T-cell (primary cell): ENCODE results near the gene FANCE. TPM values are rescaled to one million over a fixed set of nuclear protein-coding genes. Genes with fewer than 3 reads are reported as not detected.
A peak's percentile ranks its signal among the peaks of the same experiment; 100 is the strongest.

Experiments used
- ATAC-seq, 4 experiments: fragments of 200-7000 bp in 3 of 4; fragments of 150-1000 bp in 1 of 4; cut with Tn5 transposase; replicated peaks in 1 of 4; 1 replicate in 3 of 4; 2 replicates in 1 of 4; pipeline ENCODE4 v1.10.0; 2021; ENCODE audit warnings: moderate library complexity in 3 of 4, mild to moderate bottlenecking in 2 of 4, moderate number of reproducible peaks in 1 of 4
- CTCF ChIA-PET, 2 donors: fragments of 300-600 bp; sonication (Branson Sonifier 250); formaldehyde crosslinking; loops; one replicate each; lab custom pipeline; 2022; ENCODE audit warnings: antibody characterized with exemption in 2 of 2; lab: Charles Lee
- POLR2A ChIA-PET, 2 donors: fragments of 300-600 bp; sonication (Branson Sonifier 250); formaldehyde crosslinking; loops; one replicate each; lab custom pipeline; 2022; ENCODE audit warnings: antibody characterized with exemption in 2 of 2; lab: Charles Lee
- DNase-seq, 35 experiments: peaks; one replicate each; pipeline versions ENCODE4 v3.0.0 to v3.0.0-alpha.2; 2013 to 2023
- H3K27ac ChIP-seq: one replicate; pipeline ENCODE4 v1.5.1; 2013; ENCODE audit warnings: low read length
- H3K27me3 ChIP-seq, 2 experiments: replicated peaks in 1 of 2; 1 replicate in 1 of 2; 2 replicates in 1 of 2; pipeline versions ENCODE4 v1.6.1 to v1.7.0; 2013; ENCODE audit warnings: low read length in 1 of 2, mixed read lengths in 1 of 2; ENCODE audit not compliant: control insufficient read depth in 2 of 2, insufficient read depth in 2 of 2; ENCODE audit errors: extremely low read depth in 1 of 2
- H3K36me3 ChIP-seq, 2 donors: 1 replicate in 1 of 2; 2 replicates in 1 of 2; pipeline versions ENCODE4 v1.6.1 to v1.7.0; 2013; ENCODE audit warnings: low read length in 1 of 2; ENCODE audit not compliant: control insufficient read depth in 2 of 2, insufficient read depth in 1 of 2; ENCODE audit errors: extremely low read depth in 1 of 2
- H3K4me1 ChIP-seq, 2 experiments: 1 replicate in 1 of 2; 2 replicates in 1 of 2; pipeline versions ENCODE4 v1.6.1 to v1.7.0; 2013; ENCODE audit warnings: low read length in 2 of 2, mixed read lengths in 1 of 2; ENCODE audit not compliant: insufficient read depth in 2 of 2, control insufficient read depth in 1 of 2; ENCODE audit errors: extremely low read depth in 1 of 2
- H3K4me3 ChIP-seq, 2 donors: 1 replicate in 1 of 2; 2 replicates in 1 of 2; pipeline versions ENCODE4 v1.5.1 to v1.7.0; 2013; ENCODE audit warnings: mild to moderate bottlenecking in 2 of 2, low read length in 1 of 2, moderate library complexity in 1 of 2; ENCODE audit not compliant: control insufficient read depth in 1 of 2; ENCODE audit errors: extremely low read depth in 1 of 2
- H3K9me3 ChIP-seq: 2 replicates; pipeline ENCODE4 v1.7.0; 2013
- H3K27ac Mint-ChIP-seq, 2 donors: one replicate each; pipeline ENCODE4 v1.8.0; 2020 to 2021; ENCODE audit warnings: mild to moderate bottlenecking in 2 of 2, mixed read lengths in 2 of 2
- H3K27me3 Mint-ChIP-seq, 2 donors: one replicate each; pipeline ENCODE4 v1.8.0; 2021 to 2022; ENCODE audit warnings: mixed read lengths in 2 of 2
- H3K36me3 Mint-ChIP-seq: one replicate; pipeline ENCODE4 v1.8.0; 2021; ENCODE audit warnings: mixed read lengths
- H3K4me1 Mint-ChIP-seq, 3 donors: one replicate each; pipeline ENCODE4 v1.8.0; 2020 to 2022; ENCODE audit warnings: mixed read lengths in 3 of 3, mild to moderate bottlenecking in 1 of 3
- H3K4me3 Mint-ChIP-seq, 3 donors: one replicate each; pipeline ENCODE4 v1.8.0; 2020 to 2022; ENCODE audit warnings: mild to moderate bottlenecking in 3 of 3, mixed read lengths in 3 of 3, moderate library complexity in 3 of 3
- H3K9me3 Mint-ChIP-seq, 3 donors: one replicate each; pipeline ENCODE4 v1.8.0; 2020 to 2022; ENCODE audit warnings: mixed read lengths in 3 of 3
- WGBS: methylation state at CpG from one replicate; pipeline ENCODE4 v1.1.5; 2013; ENCODE audit warnings: missing lambda C conversion rate; ENCODE audit not compliant: insufficient coverage; 5-methylcytosine and 5-hydroxymethylcytosine counted together
- total RNA-seq, 35 experiments: library from RNA in 6 of 35; stranded (reverse) in 6 of 35; fragments of 120-200 nt in 1 of 35; gene quantifications; one replicate each; pipeline versions ENCODE4 v1.2.1 to v1.2.4 and lab custom pipeline; 2013 to 2026

FANCE gene
- total RNA-seq, 5 donors from 2014 or later (not counting 1 experiment from before 2014, with no cell fraction given): 5.6 to 12.8 (median 11.7) TPM

DNA sequence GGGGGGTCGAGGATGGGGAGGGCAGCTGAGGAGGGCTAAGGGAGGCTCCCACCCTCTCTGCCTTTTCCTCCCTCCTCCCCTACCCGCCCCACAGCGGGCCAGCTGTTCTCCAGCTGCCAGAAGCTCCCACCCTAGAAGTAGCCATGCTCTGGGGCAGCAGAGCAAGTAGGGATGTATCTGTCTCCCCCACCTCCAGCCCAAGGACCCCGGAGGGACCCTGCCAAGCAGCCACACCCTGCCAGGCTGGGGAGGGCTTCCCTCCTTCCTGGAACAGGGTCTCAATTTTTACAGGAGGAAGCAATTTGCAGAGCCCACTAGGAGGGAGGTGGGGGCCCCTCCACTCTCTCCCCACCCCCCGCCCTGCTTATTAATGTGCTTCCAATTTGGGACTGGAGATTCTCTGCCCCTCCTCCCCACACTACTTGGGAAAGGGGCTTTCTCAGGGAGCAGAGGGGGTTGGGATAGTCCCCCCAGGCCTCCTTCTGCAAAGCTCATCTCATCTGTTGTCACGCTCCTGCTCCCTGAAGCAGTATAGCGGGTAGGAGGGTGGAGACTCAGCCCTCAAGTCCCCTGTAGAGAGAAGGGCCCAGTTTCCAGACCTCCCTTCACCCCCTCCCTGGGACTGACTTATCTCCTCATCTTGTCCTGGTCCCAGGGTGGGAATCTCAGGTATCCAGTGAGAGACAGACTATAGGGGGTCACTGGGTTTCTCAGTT lies 40.3 kb downstream of the FANCE start:
- H3K36me3 ChIP-seq: no peaks in the 10 kb centered on the region
- no peaks in the 10 kb centered on the region for H3K9me3 ChIP-seq
- WGBS: no CpG with 5 or more reads among the region's 7 CpGs
- H3K9me3 Mint-ChIP-seq: no peaks in the 10 kb centered on the region
- peak overlapping the region in 1 of 2 donors; percentile 53 for H3K27ac Mint-ChIP-seq
- ATAC-seq (no peak), DNase-seq (no peak)
- H3K36me3 Mint-ChIP-seq: no peaks in the 10 kb centered on the region
- CTCF ChIA-PET: no interaction called here
- POLR2A ChIA-PET: no interaction called here
- no peaks in the 10 kb centered on the region for H3K27me3 ChIP-seq
- H3K4me3 ChIP-seq: no peak overlapping the region
- peaks cover 0 to 18% of the 10 kb centered on the region in 2 experiments for H3K4me1 ChIP-seq
- H3K27ac ChIP-seq: no peak overlapping the region
- no peak overlapping the region for H3K4me3 Mint-ChIP-seq
- no peaks in the 10 kb centered on the region for H3K27me3 Mint-ChIP-seq
- H3K4me1 Mint-ChIP-seq: peaks cover 13 to 21% (median 16%) of the 10 kb centered on the region in 3 donors

DNA sequence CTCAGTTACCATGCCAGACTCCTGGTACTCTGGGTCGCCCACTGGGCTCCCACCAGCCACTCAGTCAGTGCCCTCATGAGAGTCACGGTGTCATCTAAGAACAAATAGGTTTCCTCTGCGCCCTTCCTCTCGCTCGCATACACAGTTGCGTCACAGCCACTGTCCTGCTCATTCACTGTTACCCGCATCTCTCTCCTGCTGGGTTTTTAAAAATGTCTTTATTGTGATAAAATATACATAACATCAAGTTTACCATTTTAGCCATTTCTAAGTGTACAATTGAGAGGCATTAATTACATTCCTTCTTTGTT lies 40.8 kb downstream of the FANCE start:
- Histone ChIP-seq H3K36me3 (no peaks in the 10 kb centered on the region), H3K27me3 (peaks cover 0 to 4% of the 10 kb centered on the region in 2 experiments), H3K4me3 (no peak overlapping the region), H3K9me3 (no peaks in the 10 kb centered on the region), H3K27ac (no peak overlapping the region), H3K4me1 (peaks cover 0 to 22% of the 10 kb centered on the region in 2 experiments)
- Mint-ChIP-seq H3K4me3 (no peak overlapping the region), H3K27ac (peak overlapping the region in 1 of 2 donors; percentile 53), H3K9me3 (no peaks in the 10 kb centered on the region), H3K27me3 (no peaks in the 10 kb centered on the region), H3K4me1 (peaks cover 14 to 21% (median 15%) of the 10 kb centered on the region in 3 donors), H3K36me3 (no peaks in the 10 kb centered on the region)
- DNase-seq (no peak), ATAC-seq (no peak)
- ChIA-PET POLR2A (no interaction called here), CTCF (no interaction called here)
- WGBS: 100% methylated on average over 3 of the region's 7 CpGs

DNA sequence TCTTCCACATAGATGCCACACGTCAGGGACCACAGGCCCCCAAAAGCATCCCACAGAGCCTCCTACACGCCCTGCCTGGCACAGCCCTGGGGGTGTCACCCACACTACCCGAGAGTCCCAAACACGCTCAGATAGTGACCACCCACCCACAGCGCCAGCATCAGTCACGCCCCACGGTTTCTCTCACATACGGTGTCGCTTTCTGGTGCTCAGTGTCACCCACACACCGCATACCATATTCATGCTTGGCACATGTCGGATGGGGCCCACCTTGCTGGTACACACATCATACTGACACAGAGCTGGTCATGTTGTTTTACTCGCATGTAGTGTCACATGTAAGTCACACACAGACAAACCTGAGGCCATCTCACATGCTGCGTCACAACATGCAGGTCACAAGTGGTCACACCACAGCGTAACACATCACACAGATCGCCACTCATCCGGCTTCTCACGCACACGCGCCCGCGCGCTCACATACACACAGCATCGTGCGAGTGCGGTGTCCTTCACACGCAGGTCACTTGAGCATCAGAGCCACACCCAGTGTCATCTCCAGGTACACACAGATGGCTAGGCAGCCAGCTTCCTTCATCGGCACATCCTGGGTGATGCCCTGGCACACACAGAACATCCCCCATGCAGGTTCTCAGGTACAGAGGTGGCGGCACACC lies 41.3 kb downstream of the FANCE start:
- Mint-ChIP-seq H3K9me3 (no peaks in the 10 kb centered on the region), H3K27ac (peak overlapping the region in 1 of 2 donors; percentile 4), H3K27me3 (peaks cover 0 to 2% of the 10 kb centered on the region in 2 donors), H3K4me3 (no peak overlapping the region), H3K36me3 (no peaks in the 10 kb centered on the region), H3K4me1 (peaks cover 18 to 23% (median 19%) of the 10 kb centered on the region in 3 donors)
- H3K9me3 ChIP-seq: no peaks in the 10 kb centered on the region
- 73% methylated on average over 24 of the region's 28 CpGs for WGBS
- DNase-seq (no peak), ATAC-seq (no peak)
- H3K27me3 ChIP-seq: peaks cover 0 to 9% of the 10 kb centered on the region in 2 experiments
- H3K4me3 ChIP-seq: no peak overlapping the region
- no peak overlapping the region for H3K27ac ChIP-seq
- ChIA-PET CTCF (no interaction called here), POLR2A (no interaction called here)
- no peaks in the 10 kb centered on the region for H3K36me3 ChIP-seq
- peaks cover 0 to 23% of the 10 kb centered on the region in 2 experiments for H3K4me1 ChIP-seq

DNA sequence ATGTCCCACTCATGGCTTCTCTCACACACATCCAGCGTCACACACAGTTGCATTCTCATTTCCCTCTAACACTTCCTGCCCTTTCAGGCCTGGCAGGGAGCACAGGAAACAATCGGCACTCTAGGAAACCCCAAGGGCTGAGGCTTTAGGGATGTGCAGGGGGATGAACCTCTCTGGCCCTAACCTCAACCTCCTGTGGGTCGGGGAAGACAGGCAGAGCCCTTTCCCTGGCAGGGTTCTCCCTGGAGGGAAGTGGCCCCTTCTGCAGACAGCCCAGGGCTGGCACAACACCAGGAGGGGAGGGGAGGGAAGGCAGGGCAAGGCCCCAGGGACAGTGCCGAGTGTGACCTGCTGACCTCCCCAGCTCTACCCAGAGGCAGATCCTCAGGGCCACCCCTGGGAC lies 42.0 kb downstream of the FANCE start:
- peaks cover 0 to 16% of the 10 kb centered on the region in 2 experiments for H3K27me3 ChIP-seq
- H3K4me1 ChIP-seq: peaks cover 0 to 27% of the 10 kb centered on the region in 2 experiments
- no peak overlapping the region for H3K4me3 ChIP-seq
- H3K9me3 Mint-ChIP-seq: no peaks in the 10 kb centered on the region
- H3K4me3 Mint-ChIP-seq: no peak overlapping the region
- no peaks in the 10 kb centered on the region for H3K9me3 ChIP-seq
- no peaks in the 10 kb centered on the region for H3K36me3 ChIP-seq
- H3K27me3 Mint-ChIP-seq: peaks cover 0 to 5% of the 10 kb centered on the region in 2 donors
- no peak overlapping the region for H3K27ac ChIP-seq
- no CpG with 5 or more reads among the region's 4 CpGs for WGBS
- POLR2A ChIA-PET: interaction anchor here in 1 of 2 donors (0.5 kb wide), 1 partner anchor 1186 kb away, joined by 6 read pairs; no protein-coding TSS in a partner anchor
- peaks cover 22 to 28% (median 23%) of the 10 kb centered on the region in 3 donors for H3K4me1 Mint-ChIP-seq
- peak in 1 of 35 experiments; percentile 21 for DNase-seq
- no peak for ATAC-seq
- H3K36me3 Mint-ChIP-seq: no peaks in the 10 kb centered on the region
- peak overlapping the region; percentile 2 to 4 for H3K27ac Mint-ChIP-seq
- CTCF ChIA-PET: no interaction called here

DNA sequence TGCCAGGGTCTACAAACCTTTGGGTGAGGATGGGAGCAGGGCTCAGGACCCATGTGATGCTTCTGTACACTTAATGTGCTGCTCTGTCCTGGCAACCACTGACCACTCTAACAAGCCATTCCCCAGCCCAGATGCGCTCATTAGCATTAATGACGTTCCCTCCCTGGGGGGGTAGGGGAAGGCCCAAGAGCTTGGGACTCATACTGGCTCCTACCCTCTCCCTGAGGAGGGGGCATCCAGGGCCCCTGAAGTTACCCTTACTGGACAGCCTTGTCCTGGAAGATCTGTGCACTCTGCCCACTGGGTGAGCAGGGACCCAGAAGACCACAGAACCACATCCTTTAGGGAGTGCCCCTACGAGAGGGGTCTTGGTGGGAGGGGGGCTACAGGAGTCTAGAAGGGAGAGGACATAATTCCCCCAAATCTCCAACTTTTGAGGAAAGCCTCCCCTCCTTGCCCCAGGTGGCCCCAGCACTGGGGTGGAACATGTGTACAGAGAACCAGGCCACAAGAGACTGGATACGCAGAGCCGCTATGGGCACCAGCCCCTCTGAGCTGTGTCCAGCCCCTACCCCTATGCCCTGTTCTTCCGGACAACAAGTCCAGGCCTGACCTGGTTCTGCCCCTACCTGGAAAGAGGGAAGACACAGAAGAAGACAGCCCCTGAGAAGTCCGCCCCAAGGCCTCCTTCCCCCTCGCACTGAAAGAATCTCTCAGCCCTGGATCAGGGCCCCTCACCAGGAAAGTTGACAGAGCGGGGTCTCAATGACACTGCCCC lies 43.3 kb downstream of the FANCE start:
- no peaks in the 10 kb centered on the region for H3K9me3 ChIP-seq
- Mint-ChIP-seq H3K4me1 (peaks cover 22 to 27% (median 23%) of the 10 kb centered on the region in 3 donors), H3K4me3 (peak overlapping the region; percentile 66 to 77 (median 70)), H3K27me3 (peaks cover 0 to 11% of the 10 kb centered on the region in 2 donors), H3K27ac (peak overlapping the region in 1 of 2 donors; percentile 66), H3K36me3 (no peaks in the 10 kb centered on the region), H3K9me3 (no peaks in the 10 kb centered on the region)
- H3K27ac ChIP-seq: no peak overlapping the region
- H3K36me3 ChIP-seq: no peaks in the 10 kb centered on the region
- ChIA-PET CTCF (interaction anchor here in 1 of 2 donors (0.6 kb wide), 1 partner anchor 84 kb away, joined by 4 read pairs; no protein-coding TSS in a partner anchor), POLR2A (no interaction called here)
- no peak overlapping the region for H3K4me3 ChIP-seq
- 100% methylated on average over 6 of the region's 9 CpGs for WGBS
- peaks cover 0 to 27% of the 10 kb centered on the region in 2 experiments for H3K4me1 ChIP-seq
- peaks cover 0 to 24% of the 10 kb centered on the region in 2 experiments for H3K27me3 ChIP-seq
- no peak for ATAC-seq
- DNase-seq: no peak
